D721Med (cell line): ENCODE results near the gene MYH7B.

Experiments
- DNase-seq: peaks from one replicate; pipeline ENCODE4 v3.0.0; 2011; ENCODE audit warnings: low spot score; ENCODE audit not compliant: insufficient read length
- FAIRE-seq: peaks from 2 replicates; lab custom pipeline; 2011; peaks lifted over from hg19 to GRCh38; lab: Jason Lieb, UNC
- CTCF ChIP-seq: IDR thresholded peaks from 2 replicates; pipeline ENCODE4 v1.5.1; 2012; ENCODE audit warnings: mild to moderate bottlenecking, control low read depth; ENCODE audit not compliant: insufficient read depth; ENCODE audit errors: missing control alignments

MYH7B gene

GRCh38 chr20:34921436-34921835 is 34.2 kb upstream of the MYH7B start:
- FAIRE-seq (no peak), DNase-seq (no peak)

DNA sequence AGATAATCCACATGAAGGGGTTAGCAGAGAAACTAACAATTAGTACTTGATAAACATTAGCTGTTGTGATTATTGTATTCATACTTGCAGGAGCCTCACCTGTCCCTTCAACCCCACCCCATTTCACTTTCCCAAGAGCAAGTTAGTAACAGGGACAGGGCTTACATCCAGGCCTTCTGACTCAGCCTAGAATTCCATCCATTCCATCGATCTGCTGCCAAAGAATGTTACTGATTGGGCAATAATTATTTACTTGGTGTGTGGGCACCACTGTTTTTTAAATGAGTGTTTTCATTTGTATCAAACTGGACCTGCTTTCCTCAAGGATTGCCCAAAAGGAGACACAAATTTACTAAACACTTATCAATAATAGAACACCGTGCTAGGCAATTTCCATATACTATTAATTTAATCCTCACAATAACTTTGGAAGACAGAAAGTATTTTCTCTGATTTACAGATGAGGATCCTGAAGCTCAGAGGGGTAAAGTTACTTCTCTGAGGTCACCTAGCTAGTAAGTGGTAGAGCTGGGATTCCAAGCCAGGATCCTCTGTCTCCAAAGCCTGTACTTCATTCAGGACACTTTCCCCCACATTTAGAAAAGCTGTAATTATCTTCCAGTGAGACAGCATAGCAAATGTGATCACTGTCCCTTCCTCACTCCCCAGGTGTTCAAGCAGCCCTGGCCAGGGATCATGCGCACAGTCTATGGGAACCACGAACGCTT is 32.9 kb upstream of the MYH7B start:
- FAIRE-seq (no peak), DNase-seq (no peak)
- no peak for TF ChIP-seq CTCF

More at GRCh38 chr20:34921436-34921835, 34.2 kb upstream of the MYH7B start:
- no peak for TF ChIP-seq CTCF

- no peak for TF ChIP-seq CTCF
- FAIRE-seq (no peak), DNase-seq (no peak)
Measured at GRCh38 chr20:34923414-34923813, 32.3 kb upstream of the MYH7B start.

GRCh38 chr20:34925341-34925740 is 30.3 kb upstream of the MYH7B start:
- FAIRE-seq: no peak
- no peak for TF ChIP-seq CTCF
- no peak for DNase-seq

DNA sequence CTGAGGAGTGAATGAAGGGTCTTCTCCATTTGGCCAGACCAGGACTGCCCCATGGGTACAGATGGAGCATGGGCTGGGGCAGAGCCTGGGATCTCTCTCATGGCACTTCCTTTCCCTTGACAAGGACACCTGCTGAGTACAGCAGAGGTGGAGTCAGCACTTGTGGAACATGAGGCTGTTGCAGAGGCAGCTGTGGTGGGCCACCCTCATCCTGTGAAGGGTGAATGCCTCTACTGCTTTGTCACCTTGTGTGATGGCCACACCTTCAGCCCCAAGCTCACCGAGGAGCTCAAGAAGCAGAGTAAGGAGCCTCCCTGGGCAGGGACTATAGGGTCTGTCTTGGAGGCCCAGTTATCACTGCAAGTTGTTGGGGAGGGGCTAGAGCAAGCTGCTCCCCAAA is 29.7 kb upstream of the MYH7B start:
- DNase-seq (no peak), FAIRE-seq (no peak)
- no peak for TF ChIP-seq CTCF

- DNase-seq (no peak), FAIRE-seq (no peak)
- TF ChIP-seq CTCF: no peak
Measured at GRCh38 chr20:34926581-34926980, 29.1 kb upstream of the MYH7B start.

GRCh38 chr20:34927736-34928135 is 27.9 kb upstream of the MYH7B start:
- no peak for FAIRE-seq
- no peak for TF ChIP-seq CTCF
- no peak for DNase-seq
